Right cardiac atrium (tissue), 5 donors: ENCODE data around the gene DNAH2. TPM values are rescaled to one million over a fixed set of nuclear protein-coding genes. Genes with fewer than 3 reads are reported as not detected.

Experiments used
- ATAC-seq, 2 donors: fragments of 200-7000 bp; cut with Tn5 transposase; one replicate each; pipeline versions ENCODE4 v1.8.0 to v1.9.1; 2020; ENCODE audit warnings: moderate library complexity in 2 of 2, mild to moderate bottlenecking in 1 of 2
- DNase-seq, 3 donors: peaks; one replicate each; pipeline ENCODE4 v3.0.0-alpha.2; 2020
- H3K27ac ChIP-seq: one replicate; pipeline ENCODE4 v1.5.1; 2013; ENCODE audit warnings: mild to moderate bottlenecking, low read length, control low read depth, moderate library complexity
- H3K27me3 ChIP-seq: one replicate; pipeline ENCODE4 v1.6.1; 2013; ENCODE audit not compliant: control insufficient read depth, insufficient read depth
- H3K4me1 ChIP-seq: one replicate; pipeline ENCODE4 v1.6.1; 2013; ENCODE audit warnings: low read length; ENCODE audit not compliant: control insufficient read depth, insufficient read depth
- H3K4me3 ChIP-seq: one replicate; pipeline ENCODE4 v1.5.1; 2013; ENCODE audit warnings: low read length, control low read depth
- H3K9me3 ChIP-seq: one replicate; pipeline ENCODE4 v1.6.1; 2013; ENCODE audit warnings: low read length; ENCODE audit not compliant: control insufficient read depth
- WGBS: extraction: QIAGEN DNeasy Blood & Tissue Kit; methylation state at CpG from one replicate; pipeline ENCODE4 v1.1.7; 2013; 5-methylcytosine and 5-hydroxymethylcytosine counted together
- intact Hi-C, 4 donors: fragments of 100-400 bp; cut with DNase I; formaldehyde crosslinking; loops; one replicate each; pipeline versions ENCODE4 v1.11.0 to v1.14.0; 2022 to 2023
- polyA plus RNA-seq: library from polyadenylated mRNA; stranded (reverse); fragments of 200-250 nt; gene quantifications from one replicate; pipeline ENCODE4 v1.2.3, GENCODE V29; 2013
- total RNA-seq, 4 donors: library from RNA; stranded (reverse); fragmentation: NEBNext Ultra II Directional; extraction: Animal tissue kit (Norgen Biotek cat#: 25700); gene quantifications; one replicate each; pipeline ENCODE4 v1.2.1, GENCODE V29; 2021
- donor health status: healthy with polysubstance abuse.
- donor health status: DM: no; HTN: yes; CAD: no.
- donor health status: DM: no; HTN: no; CAD: no.
- donor health status: DM: no; HTN: yes; CAD: no; lungs with severe emphysema.
- donor health status: DM: yes; HTN: yes; CAD: no.

Gene DNAH2
- total and polyA plus RNA-seq, 5 donors, result 0.03 to 0.22 (median 0.09) TPM; not detected in 1

GRCh38 chr17:7704601-7705268 is 12.8 kb upstream of the DNAH2 start, which contains the start of gene EFNB3:
EFNB3 (plus strand) TSS chr17:7705202; CDS start chr17:7705599, 397 bp downstream.
- no peaks in the 10 kb centered on the region for H3K9me3 ChIP-seq
- no peaks in the 10 kb centered on the region for H3K27me3 ChIP-seq
- intact Hi-C loops, result no loop called here
- H3K4me1 ChIP-seq, result peaks cover 2% of the 10 kb centered on the region
- ATAC-seq (peak; percentile 8 to 18), DNase-seq (no peak)
- 1% methylated on average over 45 of the region's 45 CpGs for WGBS
- peak within 1 kb of the TSS; percentile 27 for H3K4me3 ChIP-seq
- H3K27ac ChIP-seq, result no peak within 1 kb of the TSS

GRCh38 chr17:7705269-7706255 is 12.0 kb upstream of the DNAH2 start:
- H3K4me1 ChIP-seq, result peaks cover 2% of the 10 kb centered on the region
- DNase-seq, result no peak
- H3K9me3 ChIP-seq, result no peaks in the 10 kb centered on the region
- ATAC-seq, result no peak
- H3K27ac ChIP-seq, result no peak overlapping the region
- intact Hi-C loops, result no loop called here
- no peaks in the 10 kb centered on the region for H3K27me3 ChIP-seq
- 4% methylated on average over 50 of the region's 50 CpGs for WGBS
- peak overlapping the region; percentile 27 for H3K4me3 ChIP-seq

- 93% methylated on average over 3 of the region's 3 CpGs for WGBS
- DNase-seq, result no peak
- peaks cover 2% of the 10 kb centered on the region for H3K4me1 ChIP-seq
Measured at GRCh38 chr17:7706631-7707354, 10.8 kb upstream of the DNAH2 start.

GRCh38 chr17:7707446-7707845 is 10.1 kb upstream of the DNAH2 start:
- intact Hi-C loops, result no loop called here
- ATAC-seq (no peak), DNase-seq (no peak)
- no peak overlapping the region for H3K4me3 ChIP-seq
- 85% methylated on average over 9 of the region's 9 CpGs for WGBS
- peaks cover 2% of the 10 kb centered on the region for H3K4me1 ChIP-seq
- no peak overlapping the region for H3K27ac ChIP-seq
- no peaks in the 10 kb centered on the region for H3K9me3 ChIP-seq
- H3K27me3 ChIP-seq, result no peaks in the 10 kb centered on the region

More at GRCh38 chr17:7706631-7707354, 10.8 kb upstream of the DNAH2 start:
- no peak overlapping the region for H3K27ac ChIP-seq
- intact Hi-C loops, result no loop called here
- H3K27me3 ChIP-seq, result no peaks in the 10 kb centered on the region
- ATAC-seq, result no peak
- no peak overlapping the region for H3K4me3 ChIP-seq
- no peaks in the 10 kb centered on the region for H3K9me3 ChIP-seq

GRCh38 chr17:7707858-7708750 is 9.4 kb upstream of the DNAH2 start:
- no peak overlapping the region for H3K27ac ChIP-seq
- H3K4me3 ChIP-seq, result no peak overlapping the region
- intact Hi-C loops, result no loop called here
- 90% methylated on average over 22 of the region's 22 CpGs for WGBS
- no peaks in the 10 kb centered on the region for H3K9me3 ChIP-seq
- DNase-seq (no peak), ATAC-seq (no peak)
- peaks cover 2% of the 10 kb centered on the region for H3K4me1 ChIP-seq
- no peaks in the 10 kb centered on the region for H3K27me3 ChIP-seq

- Histone ChIP-seq H3K27ac (no peak overlapping the region), H3K4me1 (no peaks in the 10 kb centered on the region), H3K9me3 (no peaks in the 10 kb centered on the region), H3K4me3 (no peak overlapping the region), H3K27me3 (no peaks in the 10 kb centered on the region)
- no peak for DNase-seq
- 88% methylated on average over 11 of the region's 11 CpGs for WGBS
- intact Hi-C loops, result no loop called here
- ATAC-seq, result no peak
Measured at GRCh38 chr17:7709031-7709430, 8.5 kb upstream of the DNAH2 start.

GRCh38 chr17:7710301-7710700 is 7.2 kb upstream of the DNAH2 start:
- Histone ChIP-seq H3K4me1 (no peaks in the 10 kb centered on the region), H3K27me3 (no peaks in the 10 kb centered on the region), H3K9me3 (no peaks in the 10 kb centered on the region), H3K4me3 (no peak overlapping the region), H3K27ac (no peak overlapping the region)
- intact Hi-C loops, result no loop called here
- WGBS, result 66% methylated on average over 7 of the region's 7 CpGs
- no peak for ATAC-seq
- DNase-seq, result no peak

GRCh38 chr17:7711051-7711755 is 6.3 kb upstream of the DNAH2 start:
- Histone ChIP-seq H3K4me1 (no peaks in the 10 kb centered on the region), H3K9me3 (no peaks in the 10 kb centered on the region), H3K4me3 (no peak overlapping the region), H3K27ac (no peak overlapping the region), H3K27me3 (no peaks in the 10 kb centered on the region)
- DNase-seq (no peak), ATAC-seq (no peak)
- 81% methylated on average over 7 of the region's 7 CpGs for WGBS
- intact Hi-C loops, result no loop called here

- intact Hi-C loops, result no loop called here
- H3K4me3 ChIP-seq, result no peak overlapping the region
- H3K27ac ChIP-seq, result no peak overlapping the region
- 23% methylated on average over 19 of the region's 19 CpGs for WGBS
- ATAC-seq (no peak), DNase-seq (no peak)
- H3K4me1 ChIP-seq, result no peaks in the 10 kb centered on the region
- H3K9me3 ChIP-seq, result no peaks in the 10 kb centered on the region
- no peaks in the 10 kb centered on the region for H3K27me3 ChIP-seq
Measured at GRCh38 chr17:7712111-7712771, 5.3 kb upstream of the DNAH2 start.
